Measurements from ENCODE around the gene RAB40B. TPM values are rescaled to one million over a fixed set of nuclear protein-coding genes. Genes with fewer than 3 reads are reported as not detected.

The RAB40B gene, protein sequence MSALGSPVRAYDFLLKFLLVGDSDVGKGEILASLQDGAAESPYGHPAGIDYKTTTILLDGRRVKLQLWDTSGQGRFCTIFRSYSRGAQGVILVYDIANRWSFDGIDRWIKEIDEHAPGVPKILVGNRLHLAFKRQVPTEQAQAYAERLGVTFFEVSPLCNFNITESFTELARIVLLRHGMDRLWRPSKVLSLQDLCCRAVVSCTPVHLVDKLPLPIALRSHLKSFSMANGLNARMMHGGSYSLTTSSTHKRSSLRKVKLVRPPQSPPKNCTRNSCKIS
- 10.7 and 18.3 TPM in 2 replicates for total RNA-seq

DNA sequence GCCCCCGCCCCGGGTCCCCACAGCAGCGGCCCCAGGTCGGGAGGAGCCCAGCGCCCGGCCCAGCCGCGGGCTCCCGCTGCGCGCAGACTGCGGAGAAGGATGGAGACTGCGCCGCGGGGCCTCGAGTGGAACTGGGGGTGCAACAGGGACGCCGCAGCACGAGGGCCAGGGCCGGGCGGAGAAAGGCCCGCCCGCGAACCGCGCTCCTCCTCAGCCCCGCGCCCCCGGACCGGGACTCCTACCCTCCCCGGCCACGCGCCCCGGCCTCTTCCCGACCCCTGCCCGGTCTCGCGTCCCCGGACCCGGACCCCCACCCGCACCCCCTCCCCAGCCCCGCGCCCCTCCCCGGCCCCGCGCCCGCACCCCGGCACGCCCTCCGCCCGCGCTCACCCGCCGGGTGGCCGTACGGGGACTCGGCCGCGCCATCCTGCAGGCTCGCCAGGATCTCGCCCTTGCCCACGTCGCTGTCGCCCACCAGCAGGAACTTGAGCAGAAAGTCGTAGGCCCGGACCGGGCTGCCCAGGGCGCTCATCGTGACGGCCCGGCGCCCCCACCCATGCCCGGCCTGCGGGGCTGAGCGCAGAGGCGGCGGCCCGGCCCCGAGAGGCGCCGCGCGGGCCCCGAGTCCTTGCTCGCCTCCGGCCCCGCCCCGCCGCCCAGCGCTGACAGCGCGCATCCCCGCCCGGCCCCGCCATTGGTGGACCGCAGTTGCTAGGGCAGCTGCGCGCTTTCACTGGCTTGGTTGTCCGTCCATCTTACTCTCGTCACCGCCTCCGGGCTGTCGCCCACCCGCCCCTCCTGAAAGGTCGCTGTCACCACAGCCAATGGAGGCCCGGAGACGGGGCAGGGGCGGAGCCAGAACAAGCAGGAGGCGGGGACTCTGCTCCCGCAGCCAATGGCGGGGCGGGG lies at the start of gene RAB40B:
RAB40B (minus strand) TSS at position 634 of the 909 bp plus-strand sequence; CDS start at position 532, 102 bp downstream.

GRCh38 chr17:82734987-82735866 lies 36.7 kb upstream of the RAB40B start, which contains the start of gene FN3K:
TSS of gene FN3K (plus strand) at chr17:82735615. CDS start at chr17:82735637, 22 bp downstream.

GRCh38 chr17:82716203-82717010 lies 17.9 kb upstream of the RAB40B start, which contains the start of gene FN3KRP:
TSS of gene FN3KRP (plus strand) at chr17:82716706. CDS start at chr17:82716756, 50 bp downstream.

DNA sequence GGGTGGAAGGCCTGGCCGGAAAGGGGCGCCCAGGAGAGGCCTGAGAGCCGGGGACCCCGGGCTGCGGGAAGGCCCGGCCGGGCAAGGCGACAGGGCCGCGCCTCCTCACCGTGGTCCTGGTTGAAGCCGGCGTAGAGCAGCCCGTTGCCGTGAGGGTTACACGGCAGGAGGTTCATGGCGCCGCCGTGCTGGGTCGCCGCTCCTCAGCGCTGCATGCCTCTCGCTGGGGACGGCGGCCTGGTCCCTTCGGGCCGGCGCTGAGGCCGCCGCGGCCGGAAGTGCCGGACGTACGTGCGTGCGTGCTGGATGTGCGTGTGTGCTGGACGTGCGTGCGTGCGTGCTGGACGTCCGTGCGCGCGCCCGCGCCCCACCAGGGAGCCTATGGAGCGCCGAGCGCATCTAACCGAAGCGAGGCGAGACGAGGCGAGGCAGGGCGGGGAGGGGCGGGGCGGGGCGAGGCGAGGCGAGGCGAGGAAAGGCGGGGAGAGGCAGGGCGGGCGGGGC lies 50.3 kb downstream of the RAB40B start, which contains the start of gene WDR45B:
WDR45B (minus strand) TSS at position 280 of the 504 bp plus-strand sequence; CDS start at position 176, 104 bp downstream.

Other genes starting within 250 kb of the RAB40B start
- gene CYBC1, start 247.9 kb downstream of the RAB40B start, total RNA-seq: 42.2 and 67.1 TPM in 2 replicates
- gene NARF, start 240.0 kb downstream of the RAB40B start, total RNA-seq: 16.7 and 20.0 TPM in 2 replicates
- 23.2 and 24.8 TPM in 2 replicates for gene FOXK2, start 179.0 kb downstream of the RAB40B start, total RNA-seq
- 51.1 and 53.0 TPM in 2 replicates for gene WDR45B, start 50.3 kb downstream of the RAB40B start, total RNA-seq
- 15.8 and 16.0 TPM in 2 replicates for gene FN3KRP, start 18.0 kb upstream of the RAB40B start, total RNA-seq
- 0.68 and 5.1 TPM in 2 replicates for gene FN3K, start 36.9 kb upstream of the RAB40B start, total RNA-seq
- gene TBCD, start 53.4 kb upstream of the RAB40B start, total RNA-seq: 34.0 and 41.5 TPM in 2 replicates
- not detected in 2 replicates for gene ZNF750, start 141.3 kb upstream of the RAB40B start, total RNA-seq